WTC11 (cell line): Measurements from ENCODE around the gene MTG1. TPM values are rescaled to one million over a fixed set of nuclear protein-coding genes. Genes with fewer than 3 reads are reported as not detected.

Experiments
- ATAC-seq: fragments of 200-7000 bp; cut with Tn5 transposase; 2 replicates; pipeline ENCODE4 v1.10.0; 2021; ENCODE audit warnings: mild to moderate bottlenecking, moderate library complexity
- CTCF ChIA-PET: fragments of 300-600 bp; sonication (Branson Sonifier 250); formaldehyde crosslinking; loops from one replicate; lab custom pipeline; 2021; ENCODE audit warnings: antibody characterized with exemption; lab: Charles Lee
- POLR2A ChIA-PET: fragments of 350-600 bp; sonication (Branson Sonifier 250); formaldehyde crosslinking; loops from one replicate; lab custom pipeline; 2021; ENCODE audit warnings: antibody characterized with exemption; lab: Charles Lee
- DNase-seq: peaks from one replicate; pipeline ENCODE4 v3.0.0; 2021; ENCODE audit warnings: low spot score
- H3K27ac Mint-ChIP-seq: 2 replicates; pipeline ENCODE4 v1.8.0; 2021; ENCODE audit warnings: mixed read lengths
- H3K27me3 Mint-ChIP-seq: 2 replicates; pipeline ENCODE4 v1.8.0; 2021; ENCODE audit warnings: low read depth, mild to moderate bottlenecking, moderate library complexity, mixed read lengths
- H3K36me3 Mint-ChIP-seq: 2 replicates; pipeline ENCODE4 v1.8.0; 2021; ENCODE audit warnings: mixed read lengths
- H3K4me1 Mint-ChIP-seq: 2 replicates; pipeline ENCODE4 v1.8.0; 2022; ENCODE audit warnings: mixed read lengths
- H3K4me3 Mint-ChIP-seq: 2 replicates; pipeline ENCODE4 v1.8.0; 2021; ENCODE audit warnings: mild to moderate bottlenecking, moderate library complexity, mixed read lengths
- H3K9me3 Mint-ChIP-seq: 2 replicates; pipeline ENCODE4 v1.8.0; 2021; ENCODE audit warnings: mixed read lengths
- AR ChIP-seq: fragments of 250-450 bp; sonication (Bioruptor Pico); IDR thresholded peaks from 2 replicates; pipeline ENCODE4 v1.9.0; 2021; ENCODE audit warnings: mild to moderate bottlenecking
- ARID4B ChIP-seq: sonication (generic); formaldehyde crosslinking; IDR thresholded peaks from 2 replicates; pipeline ENCODE4 v1.8.0; 2023; ENCODE audit warnings: missing genetic modification reagents, mild to moderate bottlenecking, borderline replicate concordance
- E2F1 ChIP-seq: sonication (generic); formaldehyde crosslinking; IDR thresholded peaks from 2 replicates; pipeline ENCODE4 v1.8.0; 2022; ENCODE audit warnings: mild to moderate bottlenecking, missing genetic modification reagents
- ESRRA ChIP-seq: sonication (generic); formaldehyde crosslinking; IDR thresholded peaks from 2 replicates; pipeline ENCODE4 v1.8.1; 2022; ENCODE audit warnings: mild to moderate bottlenecking, missing genetic modification reagents, borderline replicate concordance
- FOXJ3 ChIP-seq: sonication (generic); formaldehyde crosslinking; IDR thresholded peaks from 2 replicates; pipeline ENCODE4 v1.9.0; 2021; ENCODE audit warnings: missing genetic modification reagents, mild to moderate bottlenecking, borderline replicate concordance
- GRHL2 ChIP-seq: fragments of 250-450 bp; sonication (Bioruptor Pico); IDR thresholded peaks from 2 replicates; pipeline ENCODE4 v1.8.0; 2022; ENCODE audit warnings: mild to moderate bottlenecking, moderate library complexity; ENCODE audit not compliant: insufficient replicate concordance, severe bottlenecking
- IRF1 ChIP-seq: sonication (generic); formaldehyde crosslinking; IDR thresholded peaks from 2 replicates; pipeline ENCODE4 v1.8.0; 2023; ENCODE audit warnings: missing genetic modification reagents
- JAZF1 ChIP-seq: fragments of 250-450 bp; sonication (Bioruptor Pico); IDR thresholded peaks from 2 replicates; pipeline ENCODE4 v1.9.0; 2021; ENCODE audit warnings: moderate library complexity, mild to moderate bottlenecking, inconsistent platforms
- NFATC4 ChIP-seq: fragments of 250-450 bp; sonication (Bioruptor Pico); IDR thresholded peaks from 2 replicates; pipeline ENCODE4 v1.9.0; 2021; ENCODE audit warnings: mild to moderate bottlenecking
- NR1H2 ChIP-seq: sonication (generic); formaldehyde crosslinking; IDR thresholded peaks from 2 replicates; pipeline ENCODE4 v1.9.0; 2021; ENCODE audit warnings: mild to moderate bottlenecking, moderate library complexity, missing genetic modification reagents
- NR3C1 ChIP-seq: sonication (generic); formaldehyde crosslinking; conservative IDR thresholded peaks from 2 replicates; pipeline ENCODE4 v1.8.1; 2023; ENCODE audit warnings: low read depth, mild to moderate bottlenecking, missing genetic modification reagents
- RELA ChIP-seq: sonication (generic); formaldehyde crosslinking; IDR thresholded peaks from 2 replicates; pipeline ENCODE4 v1.8.1; 2022; ENCODE audit warnings: missing genetic modification reagents, mild to moderate bottlenecking, borderline replicate concordance
- SMAD4 ChIP-seq: sonication (generic); formaldehyde crosslinking; IDR thresholded peaks from 2 replicates; pipeline ENCODE4 v1.8.0; 2022; ENCODE audit warnings: mild to moderate bottlenecking, missing genetic modification reagents
- TEAD4 ChIP-seq: sonication (generic); formaldehyde crosslinking; IDR thresholded peaks from 2 replicates; pipeline ENCODE4 v1.8.0; 2022; ENCODE audit warnings: mild to moderate bottlenecking, missing genetic modification reagents
- ZNF423 ChIP-seq: fragments of 250-450 bp; sonication (Bioruptor Pico); IDR thresholded peaks from 2 replicates; pipeline ENCODE4 v2.1.2; 2022; ENCODE audit warnings: mild to moderate bottlenecking, moderate library complexity
- total RNA-seq: library from RNA; stranded (reverse); gene quantifications from 3 replicates; pipeline ENCODE4 v1.2.3, GENCODE V29; 2021
- TF ChIP-seq, protein P1 (sequence below): sonication (generic); formaldehyde crosslinking; IDR thresholded peaks from 2 replicates; pipeline ENCODE4 v1.8.0; 2023; ENCODE audit warnings: mild to moderate bottlenecking, missing genetic modification reagents
- TF ChIP-seq, protein P2 (sequence below): sonication (generic); formaldehyde crosslinking; IDR thresholded peaks from 2 replicates; pipeline ENCODE4 v1.8.1; 2023; ENCODE audit warnings: mild to moderate bottlenecking, missing genetic modification reagents
- TF ChIP-seq, protein P3 (sequence below): sonication (generic); formaldehyde crosslinking; IDR thresholded peaks from 2 replicates; pipeline ENCODE4 v1.8.1; 2022; ENCODE audit warnings: mild to moderate bottlenecking, moderate library complexity, missing genetic modification reagents

The MTG1 gene
- total RNA-seq, 1 experiment from 2014 or later: 63.0 TPM

- no peak for DNase-seq
- Mint-ChIP-seq H3K36me3 (peaks cover 61% of the 10 kb centered on the region), H3K4me1 (no peaks in the 10 kb centered on the region), H3K4me3 (no peak overlapping the region), H3K9me3 (peaks cover 75% of the 10 kb centered on the region), H3K27ac (no peak overlapping the region), H3K27me3 (peaks cover 22% of the 10 kb centered on the region)
- ChIA-PET CTCF (no interaction called here), POLR2A (no interaction called here)
- TF ChIP-seq NR1H2 (CRISPR knock-in tag) (no peak), E2F1 (CRISPR knock-in tag) (no peak), ARID4B (no peak), AR (CRISPR knock-in tag) (no peak), RELA (CRISPR knock-in tag) (no peak), ZNF423 (CRISPR knock-in tag) (no peak), GRHL2 (CRISPR knock-in tag) (no peak)
- TF ChIP-seq, protein P1, sequence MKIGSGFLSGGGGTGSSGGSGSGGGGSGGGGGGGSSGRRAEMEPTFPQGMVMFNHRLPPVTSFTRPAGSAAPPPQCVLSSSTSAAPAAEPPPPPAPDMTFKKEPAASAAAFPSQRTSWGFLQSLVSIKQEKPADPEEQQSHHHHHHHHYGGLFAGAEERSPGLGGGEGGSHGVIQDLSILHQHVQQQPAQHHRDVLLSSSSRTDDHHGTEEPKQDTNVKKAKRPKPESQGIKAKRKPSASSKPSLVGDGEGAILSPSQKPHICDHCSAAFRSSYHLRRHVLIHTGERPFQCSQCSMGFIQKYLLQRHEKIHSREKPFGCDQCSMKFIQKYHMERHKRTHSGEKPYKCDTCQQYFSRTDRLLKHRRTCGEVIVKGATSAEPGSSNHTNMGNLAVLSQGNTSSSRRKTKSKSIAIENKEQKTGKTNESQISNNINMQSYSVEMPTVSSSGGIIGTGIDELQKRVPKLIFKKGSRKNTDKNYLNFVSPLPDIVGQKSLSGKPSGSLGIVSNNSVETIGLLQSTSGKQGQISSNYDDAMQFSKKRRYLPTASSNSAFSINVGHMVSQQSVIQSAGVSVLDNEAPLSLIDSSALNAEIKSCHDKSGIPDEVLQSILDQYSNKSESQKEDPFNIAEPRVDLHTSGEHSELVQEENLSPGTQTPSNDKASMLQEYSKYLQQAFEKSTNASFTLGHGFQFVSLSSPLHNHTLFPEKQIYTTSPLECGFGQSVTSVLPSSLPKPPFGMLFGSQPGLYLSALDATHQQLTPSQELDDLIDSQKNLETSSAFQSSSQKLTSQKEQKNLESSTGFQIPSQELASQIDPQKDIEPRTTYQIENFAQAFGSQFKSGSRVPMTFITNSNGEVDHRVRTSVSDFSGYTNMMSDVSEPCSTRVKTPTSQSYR (CRISPR knock-in tag): no peak
- TF ChIP-seq, protein P2, sequence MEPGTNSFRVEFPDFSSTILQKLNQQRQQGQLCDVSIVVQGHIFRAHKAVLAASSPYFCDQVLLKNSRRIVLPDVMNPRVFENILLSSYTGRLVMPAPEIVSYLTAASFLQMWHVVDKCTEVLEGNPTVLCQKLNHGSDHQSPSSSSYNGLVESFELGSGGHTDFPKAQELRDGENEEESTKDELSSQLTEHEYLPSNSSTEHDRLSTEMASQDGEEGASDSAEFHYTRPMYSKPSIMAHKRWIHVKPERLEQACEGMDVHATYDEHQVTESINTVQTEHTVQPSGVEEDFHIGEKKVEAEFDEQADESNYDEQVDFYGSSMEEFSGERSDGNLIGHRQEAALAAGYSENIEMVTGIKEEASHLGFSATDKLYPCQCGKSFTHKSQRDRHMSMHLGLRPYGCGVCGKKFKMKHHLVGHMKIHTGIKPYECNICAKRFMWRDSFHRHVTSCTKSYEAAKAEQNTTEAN (CRISPR knock-in tag): no peak
- no peak for ATAC-seq
These were observed 53.0 kb downstream of the MTG1 start for GRCh38 chr10:133446979-133447378.

GRCh38 chr10:133448120-133448519 lies 54.2 kb downstream of the MTG1 start:
- H3K36me3 Mint-ChIP-seq: peaks cover 60% of the 10 kb centered on the region
- ChIA-PET POLR2A (no interaction called here), CTCF (no interaction called here)
- H3K4me1 Mint-ChIP-seq: no peaks in the 10 kb centered on the region
- DNase-seq (no peak), ATAC-seq (no peak)
- no peak overlapping the region for H3K27ac Mint-ChIP-seq
- H3K4me3 Mint-ChIP-seq: no peak overlapping the region
- peaks cover 25% of the 10 kb centered on the region for H3K27me3 Mint-ChIP-seq
- peaks cover 77% of the 10 kb centered on the region for H3K9me3 Mint-ChIP-seq
- TF ChIP-seq JAZF1 (CRISPR knock-in tag) (no peak), SMAD4 (no peak), ESRRA (no peak), NR3C1 (CRISPR knock-in tag) (no peak), IRF1 (no peak), NFATC4 (CRISPR knock-in tag) (no peak), TEAD4 (CRISPR knock-in tag) (no peak), FOXJ3 (CRISPR knock-in tag) (no peak)
- TF ChIP-seq, protein P1 (CRISPR knock-in tag): no peak
- TF ChIP-seq, protein P3, sequence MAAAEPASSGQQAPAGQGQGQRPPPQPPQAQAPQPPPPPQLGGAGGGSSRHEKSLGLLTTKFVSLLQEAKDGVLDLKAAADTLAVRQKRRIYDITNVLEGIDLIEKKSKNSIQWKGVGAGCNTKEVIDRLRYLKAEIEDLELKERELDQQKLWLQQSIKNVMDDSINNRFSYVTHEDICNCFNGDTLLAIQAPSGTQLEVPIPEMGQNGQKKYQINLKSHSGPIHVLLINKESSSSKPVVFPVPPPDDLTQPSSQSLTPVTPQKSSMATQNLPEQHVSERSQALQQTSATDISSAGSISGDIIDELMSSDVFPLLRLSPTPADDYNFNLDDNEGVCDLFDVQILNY (CRISPR knock-in tag): no peak
